Measurements from ENCODE around the gene DGKB. TPM values are rescaled to one million over a fixed set of nuclear protein-coding genes. Genes with fewer than 3 reads are reported as not detected.

The DGKB gene
- total RNA-seq, 2 donors from 2014 or later, result 0.52 TPM; not detected in 1

GRCh38 chr7:14195871-14196270 is 706.7 kb downstream of the DGKB start:
- DNase-seq (no peak), ATAC-seq (no peak)
- intact Hi-C loops (cut with DNase I), result no loop called here
- no peaks in the 10 kb centered on the region for H3K27me3 ChIP-seq
- H3K9me3 ChIP-seq, result no peaks in the 10 kb centered on the region
- no peak overlapping the region for H3K4me3 ChIP-seq
- H3K4me1 ChIP-seq, result no peaks in the 10 kb centered on the region
- TF ChIP-seq POLR2A (IDR thresholded peaks at IDR 0.05) (no peak), CTCF (IDR thresholded peaks at IDR 0.05) (no peak)
- no peaks in the 10 kb centered on the region for H3K36me3 ChIP-seq (replicated peaks in 1 of 2; ENCODE audit: insufficient read depth in 1 of 2, low read depth in 2 of 2)
- no peak overlapping the region for H3K27ac ChIP-seq
- 67 to 69% methylated on average over 4 of the region's 4 CpGs for WGBS, 2 donors

- Histone ChIP-seq H3K9me3 (no peaks in the 10 kb centered on the region), H3K36me3 (replicated peaks in 1 of 2; ENCODE audit: insufficient read depth in 1 of 2, low read depth in 2 of 2) (no peaks in the 10 kb centered on the region), H3K4me3 (no peak overlapping the region), H3K4me1 (no peaks in the 10 kb centered on the region), H3K27me3 (no peaks in the 10 kb centered on the region), H3K27ac (no peak overlapping the region)
- WGBS, 2 donors, result 58 to 72% methylated on average over 4 of the region's 4 CpGs
- no peak for ATAC-seq
- intact Hi-C loops (cut with DNase I), result no loop called here
- TF ChIP-seq POLR2A (IDR thresholded peaks at IDR 0.05) (no peak), CTCF (IDR thresholded peaks at IDR 0.05) (no peak)
- no peak for DNase-seq
Measured at GRCh38 chr7:14195079-14195478, 707.5 kb downstream of the DGKB start.

- no peak for ATAC-seq
Measured at GRCh38 chr7:14191686-14192098, 710.9 kb downstream of the DGKB start.

GRCh38 chr7:14184292-14184864 is 718.2 kb downstream of the DGKB start:
- no peak overlapping the region for H3K27ac ChIP-seq
- ATAC-seq, result no peak
- WGBS, 2 donors, result 78 to 90% methylated on average over 9 to 10 of the region's 10 CpGs
- no peaks in the 10 kb centered on the region for H3K4me1 ChIP-seq
- H3K4me3 ChIP-seq, result no peak overlapping the region
- no peaks in the 10 kb centered on the region for H3K27me3 ChIP-seq
- no peaks in the 10 kb centered on the region for H3K36me3 ChIP-seq (replicated peaks in 1 of 2; ENCODE audit: insufficient read depth in 1 of 2, low read depth in 2 of 2)
- intact Hi-C loops (cut with DNase I), result no loop called here
- H3K9me3 ChIP-seq, result no peaks in the 10 kb centered on the region
- no peak for DNase-seq
- TF ChIP-seq POLR2A (IDR thresholded peaks at IDR 0.05) (no peak), CTCF (IDR thresholded peaks at IDR 0.05) (no peak)

More at GRCh38 chr7:14191686-14192098, 710.9 kb downstream of the DGKB start:
- no peak overlapping the region for H3K4me3 ChIP-seq
- no peak overlapping the region for H3K27ac ChIP-seq
- no peaks in the 10 kb centered on the region for H3K4me1 ChIP-seq
- intact Hi-C loops (cut with DNase I), result no loop called here
- no peaks in the 10 kb centered on the region for H3K27me3 ChIP-seq
- 66 to 82% methylated on average over 4 of the region's 4 CpGs for WGBS, 2 donors
- H3K36me3 ChIP-seq (replicated peaks in 1 of 2; ENCODE audit: insufficient read depth in 1 of 2, low read depth in 2 of 2), result no peaks in the 10 kb centered on the region
- H3K9me3 ChIP-seq, result no peaks in the 10 kb centered on the region
- TF ChIP-seq CTCF (IDR thresholded peaks at IDR 0.05) (no peak), POLR2A (IDR thresholded peaks at IDR 0.05) (no peak)
- DNase-seq, result no peak

- Histone ChIP-seq H3K27me3 (no peaks in the 10 kb centered on the region), H3K36me3 (replicated peaks in 1 of 2; ENCODE audit: insufficient read depth in 1 of 2, low read depth in 2 of 2) (no peaks in the 10 kb centered on the region), H3K4me1 (no peaks in the 10 kb centered on the region), H3K9me3 (no peaks in the 10 kb centered on the region), H3K4me3 (no peak overlapping the region), H3K27ac (no peak overlapping the region)
- no peak for TF ChIP-seq CTCF (IDR thresholded peaks at IDR 0.05)
- TF ChIP-seq POLR2A (IDR thresholded peaks at IDR 0.05), result no peak
- DNase-seq, result no peak
- 75 to 78% methylated on average over 6 of the region's 6 CpGs for WGBS, 2 donors
- intact Hi-C loops (cut with DNase I), result no loop called here
- no peak for ATAC-seq
Measured at GRCh38 chr7:14179781-14180180, 722.8 kb downstream of the DGKB start.

All from body of pancreas (tissue), 4 donors.